NCI-H2029 treated with DMSO at 0.1 percent for 48 hours (cell line): ENCODE data around the gene LRCH4.
"Not testable (repeated sequence)": the region's sequence is repeated elsewhere in the genome, so short reads cannot be mapped to it uniquely, and the experiment has no call there.

Source experiments
- DNase-seq: peaks from one replicate; lab custom pipeline; 2025; lab: John Stamatoyannopoulos, UW

Gene LRCH4

GRCh38 chr7:100544967-100545359 is 41.0 kb downstream of the LRCH4 start:
- DNase-seq, result no peak

- no peak for DNase-seq
Measured at GRCh38 chr7:100544386-100544785, 41.5 kb downstream of the LRCH4 start.

GRCh38 chr7:100543586-100543985 is 42.3 kb downstream of the LRCH4 start:
- no peak for DNase-seq

GRCh38 chr7:100541309-100541708 is 44.6 kb downstream of the LRCH4 start:
- not testable (repeated sequence) for DNase-seq

- no peak for DNase-seq
Measured at GRCh38 chr7:100540073-100540723, 45.7 kb downstream of the LRCH4 start.

GRCh38 chr7:100539436-100540006 is 46.4 kb downstream of the LRCH4 start:
- no peak for DNase-seq

GRCh38 chr7:100538654-100539435 is 47.1 kb downstream of the LRCH4 start, which contains the start of gene AGFG2:
Gene AGFG2 (plus strand): TSS chr7:100539203. CDS start chr7:100539347, 144 bp downstream.
- DNase-seq, result peak; percentile 97

- DNase-seq, result no peak
Measured at GRCh38 chr7:100538348-100538653, 47.6 kb downstream of the LRCH4 start.

GRCh38 chr7:100536695-100537094 is 49.2 kb downstream of the LRCH4 start:
- DNase-seq, result not testable (repeated sequence)

- not testable (repeated sequence) for DNase-seq
Measured at GRCh38 chr7:100535982-100536381, 49.9 kb downstream of the LRCH4 start.

- DNase-seq, result no peak
Measured at GRCh38 chr7:100532165-100533022, 53.5 kb downstream of the LRCH4 start.

- not testable (repeated sequence) for DNase-seq
Measured at GRCh38 chr7:100528108-100528866, 57.6 kb downstream of the LRCH4 start.
